ENCODE measurements around the gene NUP98.

The NUP98 gene

DNA sequence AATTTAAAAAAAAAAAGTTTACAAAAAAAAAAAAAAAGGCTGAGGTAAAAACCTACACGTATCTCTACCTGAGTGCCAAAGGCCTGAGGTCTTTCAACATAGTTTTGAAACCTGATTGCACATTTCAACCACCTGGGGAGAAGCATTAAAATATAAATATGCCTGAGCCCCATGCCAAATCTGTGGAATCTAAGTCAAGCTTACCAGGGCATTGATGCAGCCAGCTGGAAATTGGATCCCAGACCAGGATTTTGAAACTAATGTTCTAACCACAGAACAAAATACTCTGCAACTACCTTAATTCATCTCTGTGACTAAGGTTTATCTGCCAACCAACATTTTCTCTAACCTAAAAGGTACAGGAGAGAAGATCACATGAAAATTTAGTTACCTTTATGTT is 87.4 kb downstream of the NUP98 start:
- no peak for TF ChIP-seq CTCF (IDR thresholded peaks at IDR 0.05; ENCODE audit: borderline replicate concordance, control extremely low read depth, extremely low read depth, insufficient read depth, missing control alignments)
- no peak for DNase-seq (ENCODE audit: low spot score)
- in situ Hi-C loops (cut with MboI; ENCODE audit: low sequenced_read_pairs, unreplicated experiment), result no loop called here

GRCh38 chr11:3707176-3707575 is 90.2 kb downstream of the NUP98 start:
- in situ Hi-C loops (cut with MboI; ENCODE audit: low sequenced_read_pairs, unreplicated experiment), result no loop called here
- DNase-seq (ENCODE audit: low spot score), result no peak
- TF ChIP-seq CTCF (IDR thresholded peaks at IDR 0.05; ENCODE audit: borderline replicate concordance, control extremely low read depth, extremely low read depth, insufficient read depth, missing control alignments), result no peak

GRCh38 chr11:3703383-3703782 is 94.0 kb downstream of the NUP98 start:
- in situ Hi-C loops (cut with MboI; ENCODE audit: low sequenced_read_pairs, unreplicated experiment), result no loop called here
- TF ChIP-seq CTCF (IDR thresholded peaks at IDR 0.05; ENCODE audit: borderline replicate concordance, control extremely low read depth, extremely low read depth, insufficient read depth, missing control alignments), result no peak
- DNase-seq (ENCODE audit: low spot score), result no peak

GRCh38 chr11:3700910-3701309 is 96.4 kb downstream of the NUP98 start:
- TF ChIP-seq CTCF (IDR thresholded peaks at IDR 0.05; ENCODE audit: borderline replicate concordance, control extremely low read depth, extremely low read depth, insufficient read depth, missing control alignments), result no peak
- DNase-seq (ENCODE audit: low spot score), result no peak
- in situ Hi-C loops (cut with MboI; ENCODE audit: low sequenced_read_pairs, unreplicated experiment), result no loop called here

DNA sequence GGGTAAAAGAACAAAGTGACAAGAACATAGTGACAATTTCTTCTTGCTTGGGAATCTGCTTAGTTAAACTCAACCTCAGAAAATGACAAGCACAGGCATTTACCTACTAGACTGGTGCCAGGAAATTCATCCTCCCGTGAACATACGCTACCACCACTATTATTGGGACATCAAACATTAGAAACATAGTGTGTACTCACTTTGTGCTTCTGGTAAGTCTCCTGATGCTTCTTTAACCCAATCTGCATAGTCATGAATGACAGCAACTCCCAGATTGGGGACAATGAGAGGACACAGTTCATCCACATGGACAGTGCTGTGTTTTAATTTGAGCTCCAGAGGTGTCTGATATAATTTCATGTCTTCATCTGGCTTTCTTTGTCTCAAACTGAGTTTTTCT is 96.9 kb downstream of the NUP98 start:
- TF ChIP-seq CTCF (IDR thresholded peaks at IDR 0.05; ENCODE audit: borderline replicate concordance, control extremely low read depth, extremely low read depth, insufficient read depth, missing control alignments), result no peak
- in situ Hi-C loops (cut with MboI; ENCODE audit: low sequenced_read_pairs, unreplicated experiment), result no loop called here
- DNase-seq (ENCODE audit: low spot score), result no peak

DNA sequence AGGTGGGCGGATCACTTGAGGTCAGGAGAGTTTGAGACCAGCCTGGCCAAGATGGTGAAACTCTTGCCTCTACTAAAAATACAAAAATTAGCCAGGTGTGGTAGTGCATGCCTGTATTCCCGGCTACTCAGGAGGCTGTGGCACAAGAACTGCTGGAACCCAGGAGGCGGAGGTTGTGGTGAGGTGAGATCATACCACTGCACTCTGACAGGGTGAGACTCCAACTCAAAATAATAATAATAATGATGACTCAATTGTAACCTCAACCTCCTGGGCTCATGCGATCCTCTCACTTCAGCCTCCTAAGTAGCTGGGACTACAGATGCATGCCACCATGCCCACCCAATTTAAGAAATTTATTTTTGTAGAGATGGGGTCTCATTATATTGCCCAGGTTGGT is 110.6 kb downstream of the NUP98 start:
- TF ChIP-seq CTCF (IDR thresholded peaks at IDR 0.05; ENCODE audit: borderline replicate concordance, control extremely low read depth, extremely low read depth, insufficient read depth, missing control alignments), result no peak
- in situ Hi-C loops (cut with MboI; ENCODE audit: low sequenced_read_pairs, unreplicated experiment), result no loop called here
- no peak for DNase-seq (ENCODE audit: low spot score)

DNA sequence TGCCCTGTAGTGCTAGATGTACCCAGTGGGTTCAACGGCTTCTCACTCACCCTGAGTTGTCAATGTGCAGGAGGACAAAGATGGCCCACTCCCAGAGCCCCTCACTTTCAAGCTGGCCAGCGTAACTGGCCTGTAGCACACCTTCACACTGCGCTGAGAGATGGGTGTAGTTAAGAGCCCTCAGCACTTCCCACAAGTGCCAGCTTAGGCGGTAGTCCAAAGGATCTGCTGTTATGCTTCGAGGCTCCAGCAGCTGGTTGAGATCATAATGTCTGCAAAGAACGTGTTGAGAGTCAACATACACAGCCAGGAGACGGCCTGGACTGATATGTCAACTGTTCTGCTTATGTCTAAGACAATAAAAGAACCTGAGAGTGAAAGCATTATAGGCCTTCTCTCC is 111.4 kb downstream of the NUP98 start:
- no peak for TF ChIP-seq CTCF (IDR thresholded peaks at IDR 0.05; ENCODE audit: borderline replicate concordance, control extremely low read depth, extremely low read depth, insufficient read depth, missing control alignments)
- DNase-seq (ENCODE audit: low spot score), result no peak
- in situ Hi-C loops (cut with MboI; ENCODE audit: low sequenced_read_pairs, unreplicated experiment), result no loop called here
